SK-N-SH (cell line): ENCODE data around the gene PTGR2. TPM values are rescaled to one million over a fixed set of nuclear protein-coding genes. Genes with fewer than 3 reads are reported as not detected.

Experiments
- CTCF ChIA-PET: fragments of 300-600, 350-600 bp; formaldehyde crosslinking; extraction: SDS; loops from one replicate; lab custom pipeline; 2021; lab: Yijun Ruan, JAX
- POLR2A ChIA-PET: fragments of 350-600 bp; sonication (Branson Sonifier 250); formaldehyde crosslinking; extraction: SDS; loops from one replicate; lab custom pipeline; 2020; ENCODE audit warnings: antibody characterized with exemption, inconsistent platforms; lab: Yijun Ruan, JAX
- DNase-seq: peaks from one replicate; pipeline ENCODE4 v3.0.0; 2012
- H2AFZ ChIP-seq: fragments of 200-600 bp; sonication (generic); 2 replicates; pipeline ENCODE4 v1.8.1; 2016; ENCODE audit warnings: antibody characterized with exemption, mild to moderate bottlenecking, low read depth
- H3F3A ChIP-seq: fragments of 200-600 bp; sonication (generic); replicated peaks from 2 replicates; pipeline ENCODE3; 2016; ENCODE audit warnings: antibody characterized with exemption, mild to moderate bottlenecking; ENCODE audit not compliant: insufficient read depth
- H3K27ac ChIP-seq, 2 experiments: fragments of 200-500 bp in 1 of 2; fragments of 200-600 bp in 1 of 2; sonication (Bioruptor generic) in 1 of 2; sonication (generic), shearing (Covaris generic) in 1 of 2; 2 replicates each; pipeline versions ENCODE4 v1.5.1 to v1.6.1; 2014 to 2016; ENCODE audit warnings: low read depth in 2 of 2, inconsistent platforms in 1 of 2, low read length in 1 of 2, mild to moderate bottlenecking in 1 of 2, mixed read lengths in 1 of 2
- H3K27me3 ChIP-seq: fragments of 200-600 bp; sonication (generic), shearing (Covaris generic); 2 replicates; pipeline ENCODE4 v1.6.1; 2016; ENCODE audit warnings: mixed run types; ENCODE audit not compliant: insufficient read depth
- H3K36me3 ChIP-seq, 2 experiments: fragments of 200-500 bp in 1 of 2; fragments of 200-600 bp in 1 of 2; sonication (Bioruptor generic) in 1 of 2; sonication (generic) in 1 of 2; replicated peaks in 1 of 2; 2 replicates each; pipeline versions ENCODE3 to v1.5.1; 2014 to 2016; ENCODE audit warnings: low read length in 1 of 2, mild to moderate bottlenecking in 1 of 2; ENCODE audit not compliant: insufficient read depth in 2 of 2, control insufficient read depth in 1 of 2
- H3K4me1 ChIP-seq, 2 experiments: fragments of 200-500 bp in 1 of 2; fragments of 200-600 bp in 1 of 2; sonication (Bioruptor generic) in 1 of 2; sonication (generic), shearing (Covaris generic) in 1 of 2; 2 replicates each; pipeline versions ENCODE4 v1.5.1 to v1.6.1; 2014 to 2016; ENCODE audit warnings: low read depth in 1 of 2, low read length in 1 of 2, mixed run types in 1 of 2; ENCODE audit not compliant: insufficient read depth in 2 of 2, control insufficient read depth in 1 of 2
- H3K4me2 ChIP-seq: fragments of 200-600 bp; sonication (generic), shearing (Covaris generic); 2 replicates; pipeline ENCODE4 v1.6.1; 2017; ENCODE audit warnings: mixed run types
- H3K4me3 ChIP-seq, 2 experiments: fragments of 200-500 bp in 1 of 2; fragments of 200-600 bp in 1 of 2; sonication (Bioruptor generic) in 1 of 2; sonication (generic), shearing (Covaris generic) in 1 of 2; 2 replicates each; pipeline versions ENCODE4 v1.5.1 to v1.8.1; 2014 to 2016; ENCODE audit warnings: low read depth in 2 of 2, inconsistent platforms in 1 of 2, low read length in 1 of 2, mild to moderate bottlenecking in 1 of 2, mixed read lengths in 1 of 2, moderate library complexity in 1 of 2
- H3K79me2 ChIP-seq: fragments of 200-600 bp; sonication (generic); 2 replicates; pipeline ENCODE4 v1.8.1; 2017; ENCODE audit warnings: mild to moderate bottlenecking; ENCODE audit not compliant: insufficient read depth
- H3K9ac ChIP-seq: fragments of 200-600 bp; sonication (generic); 2 replicates; pipeline ENCODE4 v1.6.1; 2017; ENCODE audit warnings: mixed run types
- H3K9me2 ChIP-seq: fragments of 200-600 bp; sonication (generic); 2 replicates; pipeline ENCODE4 v1.6.1; 2017; ENCODE audit warnings: mixed run types
- H3K9me3 ChIP-seq: fragments of 200-600 bp; sonication (generic); 2 replicates; pipeline ENCODE4 v1.6.1; 2017; ENCODE audit warnings: mixed run types, mild to moderate bottlenecking, moderate library complexity
- H4K20me1 ChIP-seq: fragments of 200-600 bp; sonication (generic); 2 replicates; pipeline ENCODE4 v1.6.1; 2017; ENCODE audit warnings: mild to moderate bottlenecking, mixed run types; ENCODE audit not compliant: insufficient read depth
- CHD2 ChIP-seq: fragments of 150-350 bp; IDR thresholded peaks from 2 replicates; pipeline ENCODE4 v1.6.1; 2018; ENCODE audit warnings: low read length; ENCODE audit not compliant: partially characterized antibody
- ELF1 ChIP-seq: IDR thresholded peaks from 2 replicates; pipeline ENCODE4 v1.4.0; 2012
- FOSL2 ChIP-seq: IDR thresholded peaks from 2 replicates; pipeline ENCODE4 v1.4.0; 2012; ENCODE audit warnings: low read depth, mild to moderate bottlenecking, moderate library complexity, borderline replicate concordance
- FOXJ3 ChIP-seq: sonication (generic); formaldehyde crosslinking; IDR thresholded peaks from 2 replicates; pipeline ENCODE4 v1.5.1; 2020; ENCODE audit warnings: mild to moderate bottlenecking, missing genetic modification reagents
- GABPA ChIP-seq: IDR thresholded peaks from 2 replicates; pipeline ENCODE4 v1.4.0; 2012; ENCODE audit warnings: low read depth, mild to moderate bottlenecking
- MAX ChIP-seq: IDR thresholded peaks from 2 replicates; pipeline ENCODE4 v1.4.0; 2012; ENCODE audit warnings: low read depth
- MEF2A ChIP-seq: IDR thresholded peaks from 2 replicates; pipeline ENCODE4 v1.4.0; 2012; ENCODE audit warnings: low read depth, borderline replicate concordance
- NFIC ChIP-seq: IDR thresholded peaks from 2 replicates; pipeline ENCODE4 v1.4.0; 2012; ENCODE audit warnings: borderline replicate concordance
- RAD21 ChIP-seq: IDR thresholded peaks from 2 replicates; pipeline ENCODE4 v1.6.1; 2012; ENCODE audit warnings: mild to moderate bottlenecking, low read length
- RCOR1 ChIP-seq: fragments of 150-350 bp; IDR thresholded peaks from 2 replicates; pipeline ENCODE4 v1.6.1; 2017; ENCODE audit warnings: antibody characterized with exemption, low read length
- REST ChIP-seq: IDR thresholded peaks from 2 replicates; pipeline ENCODE4 v1.6.1; 2012; ENCODE audit warnings: mild to moderate bottlenecking, low read depth, low read length, moderate library complexity
- RXRA ChIP-seq: IDR thresholded peaks from 2 replicates; pipeline ENCODE4 v1.4.0; 2012; ENCODE audit warnings: low read depth, mild to moderate bottlenecking, borderline replicate concordance
- SMC3 ChIP-seq: IDR thresholded peaks from 2 replicates; pipeline ENCODE4 v1.6.1; 2012; ENCODE audit warnings: low read depth, low read length, improper control_type of control experiment
- TEAD4 ChIP-seq: IDR thresholded peaks from 2 replicates; pipeline ENCODE4 v1.4.0; 2012; ENCODE audit warnings: mild to moderate bottlenecking, borderline replicate concordance; ENCODE audit not compliant: insufficient read depth
- YY1 ChIP-seq: IDR thresholded peaks from 2 replicates; pipeline ENCODE4 v1.4.0; 2012; ENCODE audit warnings: low read depth, mild to moderate bottlenecking
- WGBS: methylation state at CpG from one replicate; pipeline ENCODE4 v1.1.6; 2017; ENCODE audit warnings: low lambda C conversion rate; 5-methylcytosine and 5-hydroxymethylcytosine counted together
- polyA plus RNA-seq, 3 experiments: library from polyadenylated mRNA; depleted of rRNA; stranded (reverse); fragments of >200 nt; gene quantifications; 2 replicates each; pipeline ENCODE4 v1.2.3, GENCODE V29; 2012
- TF ChIP-seq, protein P1 (sequence below): fragments of 150-350 bp; IDR thresholded peaks from 2 replicates; pipeline ENCODE4 v1.6.1; 2016; ENCODE audit warnings: mild to moderate bottlenecking, low read depth, low read length

The PTGR2 gene
- polyA plus RNA-seq, 1 of the 3 experiments (the other 2 are of a cell fraction), result 7.1 TPM

DNA sequence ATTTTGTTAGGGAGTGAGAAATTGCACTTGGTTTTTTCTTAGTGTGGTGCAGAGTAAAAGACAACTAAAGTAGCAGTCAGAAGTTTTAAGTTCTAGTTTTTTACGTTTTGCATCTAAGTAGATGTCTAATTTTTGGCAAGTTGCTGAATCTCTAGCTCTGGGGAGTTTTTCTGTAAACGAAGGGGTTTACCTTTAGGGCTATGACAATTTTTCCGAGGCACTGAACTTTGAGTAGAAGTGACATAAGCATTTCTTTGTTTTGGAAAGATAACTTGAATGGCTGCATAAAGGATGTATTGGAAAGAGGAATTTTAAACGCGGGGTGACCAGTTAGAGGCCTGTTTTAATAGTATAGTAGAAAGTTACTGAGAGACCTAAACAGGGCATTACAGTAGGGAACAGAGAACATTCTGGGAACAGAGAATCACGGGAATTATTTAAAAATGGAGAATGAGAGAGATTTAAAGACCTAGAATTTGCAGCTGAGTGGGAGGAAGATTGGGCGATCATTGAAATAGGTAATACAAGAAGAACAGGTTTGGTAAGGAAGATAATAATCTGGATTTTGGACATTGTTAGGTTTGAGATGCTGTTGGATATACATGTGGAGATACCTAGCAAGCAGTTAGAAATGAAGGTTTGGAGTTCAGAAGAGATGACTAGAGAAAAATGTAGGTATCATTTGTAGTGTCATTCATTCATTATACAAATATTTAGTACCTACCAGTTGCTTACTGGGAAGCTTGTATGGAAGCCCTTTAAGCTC lies 36.2 kb downstream of the PTGR2 start:
- CTCF ChIA-PET, result no interaction called here
- TF ChIP-seq, protein P1, sequence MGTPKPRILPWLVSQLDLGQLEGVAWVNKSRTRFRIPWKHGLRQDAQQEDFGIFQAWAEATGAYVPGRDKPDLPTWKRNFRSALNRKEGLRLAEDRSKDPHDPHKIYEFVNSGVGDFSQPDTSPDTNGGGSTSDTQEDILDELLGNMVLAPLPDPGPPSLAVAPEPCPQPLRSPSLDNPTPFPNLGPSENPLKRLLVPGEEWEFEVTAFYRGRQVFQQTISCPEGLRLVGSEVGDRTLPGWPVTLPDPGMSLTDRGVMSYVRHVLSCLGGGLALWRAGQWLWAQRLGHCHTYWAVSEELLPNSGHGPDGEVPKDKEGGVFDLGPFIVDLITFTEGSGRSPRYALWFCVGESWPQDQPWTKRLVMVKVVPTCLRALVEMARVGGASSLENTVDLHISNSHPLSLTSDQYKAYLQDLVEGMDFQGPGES, result no peak
- no peak for TF ChIP-seq GABPA
- TF ChIP-seq ELF1, result no peak
- no peak for TF ChIP-seq REST
- no peak for TF ChIP-seq MEF2A
- TF ChIP-seq FOSL2, result no peak
- TF ChIP-seq RAD21, result no peak
- no peak for TF ChIP-seq SMC3
- TF ChIP-seq RXRA, result no peak
- TF ChIP-seq MAX, result no peak
- no peak for TF ChIP-seq RCOR1
- no peak for TF ChIP-seq TEAD4
- no peak for TF ChIP-seq NFIC
- no peak for TF ChIP-seq CHD2
- no peak for TF ChIP-seq FOXJ3 (CRISPR knock-in tag)
- TF ChIP-seq YY1, result no peak
- TF ChIP-seq, all 33 proteins: peak for 0
- no peaks in the 10 kb centered on the region for H3K9me2 ChIP-seq
- H3K9ac ChIP-seq, result peak overlapping the region; percentile 86
- H3K9me3 ChIP-seq, result no peaks in the 10 kb centered on the region
- peak overlapping the region; percentile 84 to 90 for H3K4me3 ChIP-seq
- H3F3A ChIP-seq, result peaks cover 8% of the 10 kb centered on the region
- WGBS, result 20% methylated on average over 7 of the region's 7 CpGs
- POLR2A ChIA-PET, result interaction anchor here (1.8 kb wide), 1 partner anchor 16 kb away, joined by 4 read pairs; no protein-coding TSS in a partner anchor
- peaks cover 0 to 3% of the 10 kb centered on the region in 2 experiments; a peak in 3 of 4 replicates for H3K4me1 ChIP-seq
- peaks cover 77% of the 10 kb centered on the region for H3K79me2 ChIP-seq
- H3K36me3 ChIP-seq, result peaks cover 4 to 6% of the 10 kb centered on the region in 2 experiments
- no peak for DNase-seq
- no peaks in the 10 kb centered on the region for H3K27me3 ChIP-seq
- H2AFZ ChIP-seq, result no peak overlapping the region
- H3K4me2 ChIP-seq, result peak overlapping the region; percentile 75
- H4K20me1 ChIP-seq, result peaks cover 43% of the 10 kb centered on the region
- peak overlapping the region; percentile 86 to 92 for H3K27ac ChIP-seq
